ENCODE results near the gene SLC2A9.

SLC2A9 gene

DNA sequence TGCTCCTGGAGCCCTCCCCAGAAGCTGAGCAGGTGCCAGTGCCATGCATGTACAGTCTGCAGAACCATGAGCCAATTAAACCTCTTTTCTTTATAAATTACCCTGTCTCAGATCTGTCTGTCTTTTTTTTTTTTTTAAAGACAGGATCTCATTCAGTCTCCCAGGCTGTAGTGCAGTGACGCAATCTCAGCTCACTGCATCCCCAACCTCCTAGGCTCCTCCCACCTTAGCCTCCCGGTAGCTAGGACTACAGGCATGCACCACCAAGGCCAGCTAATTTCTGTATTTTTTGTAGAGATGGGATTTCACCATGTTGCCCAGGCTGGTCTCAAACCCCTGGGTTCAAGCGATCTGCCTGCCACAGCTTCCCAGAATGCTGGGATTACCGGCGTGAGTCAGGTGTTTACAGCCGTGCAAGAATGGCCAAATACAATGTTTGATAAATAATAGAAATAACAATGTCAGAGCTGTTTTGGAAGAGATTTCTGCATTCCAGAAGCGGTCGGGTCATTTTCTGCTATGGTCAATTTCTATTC lies 68.8 kb downstream of the SLC2A9 start:
- no peak overlapping the region for H3K4me2 ChIP-seq (ENCODE audit: low read depth, low read length, poor library complexity, severe bottlenecking)
- no peaks in the 10 kb centered on the region for H3K36me3 ChIP-seq (ENCODE audit: insufficient read depth, low read length)
- H3K9ac ChIP-seq (ENCODE audit: low read depth, low read length, poor library complexity, severe bottlenecking), result no peak overlapping the region
- H3K79me2 ChIP-seq (ENCODE audit: insufficient read depth, low read length), result no peaks in the 10 kb centered on the region
- H3K27me3 ChIP-seq (ENCODE audit: insufficient read depth, low read length, poor library complexity, severe bottlenecking), result no peaks in the 10 kb centered on the region
- H2AFZ ChIP-seq (ENCODE audit: low read length), result no peak overlapping the region
- no peaks in the 10 kb centered on the region for H4K20me1 ChIP-seq (ENCODE audit: insufficient read depth, low read length, poor library complexity, severe bottlenecking)
- H3K9me2 ChIP-seq (replicated peaks; ENCODE audit: low read depth, low read length), result no peaks in the 10 kb centered on the region
- no peaks in the 10 kb centered on the region for H3K4me1 ChIP-seq (ENCODE audit: insufficient read depth, low read length, poor library complexity, severe bottlenecking)
- no peaks in the 10 kb centered on the region for H3K9me3 ChIP-seq (ENCODE audit: insufficient read depth, low read depth, low read length)
- TF ChIP-seq, protein P1, sequence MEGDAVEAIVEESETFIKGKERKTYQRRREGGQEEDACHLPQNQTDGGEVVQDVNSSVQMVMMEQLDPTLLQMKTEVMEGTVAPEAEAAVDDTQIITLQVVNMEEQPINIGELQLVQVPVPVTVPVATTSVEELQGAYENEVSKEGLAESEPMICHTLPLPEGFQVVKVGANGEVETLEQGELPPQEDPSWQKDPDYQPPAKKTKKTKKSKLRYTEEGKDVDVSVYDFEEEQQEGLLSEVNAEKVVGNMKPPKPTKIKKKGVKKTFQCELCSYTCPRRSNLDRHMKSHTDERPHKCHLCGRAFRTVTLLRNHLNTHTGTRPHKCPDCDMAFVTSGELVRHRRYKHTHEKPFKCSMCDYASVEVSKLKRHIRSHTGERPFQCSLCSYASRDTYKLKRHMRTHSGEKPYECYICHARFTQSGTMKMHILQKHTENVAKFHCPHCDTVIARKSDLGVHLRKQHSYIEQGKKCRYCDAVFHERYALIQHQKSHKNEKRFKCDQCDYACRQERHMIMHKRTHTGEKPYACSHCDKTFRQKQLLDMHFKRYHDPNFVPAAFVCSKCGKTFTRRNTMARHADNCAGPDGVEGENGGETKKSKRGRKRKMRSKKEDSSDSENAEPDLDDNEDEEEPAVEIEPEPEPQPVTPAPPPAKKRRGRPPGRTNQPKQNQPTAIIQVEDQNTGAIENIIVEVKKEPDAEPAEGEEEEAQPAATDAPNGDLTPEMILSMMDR (conservative IDR thresholded peaks at IDR 0.05; ENCODE audit: low read length), result no peak
- no peak for TF ChIP-seq EZH2phosphoT487 (IDR thresholded peaks at IDR 0.05; ENCODE audit: borderline replicate concordance)
- H3K4me3 ChIP-seq (ENCODE audit: low read length, poor library complexity, severe bottlenecking), result no peak overlapping the region
- no peaks in the 10 kb centered on the region for H3F3A ChIP-seq (ENCODE audit: low read depth)

DNA sequence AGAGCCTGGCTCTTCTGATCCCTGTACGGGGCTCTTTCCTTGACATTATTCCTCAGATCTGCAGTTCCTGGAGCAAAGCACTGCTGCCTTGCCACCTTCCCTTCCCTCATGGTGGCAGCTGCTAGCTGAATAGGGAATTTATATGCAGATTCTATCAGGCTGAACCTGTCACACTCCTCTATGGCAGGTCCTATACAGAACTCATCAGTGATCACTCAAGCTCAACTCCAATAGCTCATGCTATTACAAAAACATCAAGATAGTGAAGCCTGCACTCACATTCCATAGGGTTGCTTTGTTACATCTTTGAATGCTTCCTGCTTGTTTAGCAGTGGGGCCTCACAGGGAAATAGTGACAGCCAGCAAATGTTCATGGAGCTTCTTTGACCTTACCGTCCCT lies 71.7 kb downstream of the SLC2A9 start:
- no peak overlapping the region for H3K4me3 ChIP-seq (ENCODE audit: low read length, poor library complexity, severe bottlenecking)
- no peaks in the 10 kb centered on the region for H3K27me3 ChIP-seq (ENCODE audit: insufficient read depth, low read length, poor library complexity, severe bottlenecking)
- H3F3A ChIP-seq (ENCODE audit: low read depth), result no peaks in the 10 kb centered on the region
- no peaks in the 10 kb centered on the region for H3K9me3 ChIP-seq (ENCODE audit: insufficient read depth, low read depth, low read length)
- H3K36me3 ChIP-seq (ENCODE audit: insufficient read depth, low read length), result no peaks in the 10 kb centered on the region
- H2AFZ ChIP-seq (ENCODE audit: low read length), result no peak overlapping the region
- TF ChIP-seq, protein P1 (conservative IDR thresholded peaks at IDR 0.05; ENCODE audit: low read length), result no peak
- no peak for TF ChIP-seq EZH2phosphoT487 (IDR thresholded peaks at IDR 0.05; ENCODE audit: borderline replicate concordance)
- no peaks in the 10 kb centered on the region for H3K4me1 ChIP-seq (ENCODE audit: insufficient read depth, low read length, poor library complexity, severe bottlenecking)
- no peak overlapping the region for H3K9ac ChIP-seq (ENCODE audit: low read depth, low read length, poor library complexity, severe bottlenecking)
- H3K79me2 ChIP-seq (ENCODE audit: insufficient read depth, low read length), result no peaks in the 10 kb centered on the region
- H3K9me2 ChIP-seq (replicated peaks; ENCODE audit: low read depth, low read length), result no peaks in the 10 kb centered on the region
- H3K4me2 ChIP-seq (ENCODE audit: low read depth, low read length, poor library complexity, severe bottlenecking), result no peak overlapping the region
- no peaks in the 10 kb centered on the region for H4K20me1 ChIP-seq (ENCODE audit: insufficient read depth, low read length, poor library complexity, severe bottlenecking)

DNA sequence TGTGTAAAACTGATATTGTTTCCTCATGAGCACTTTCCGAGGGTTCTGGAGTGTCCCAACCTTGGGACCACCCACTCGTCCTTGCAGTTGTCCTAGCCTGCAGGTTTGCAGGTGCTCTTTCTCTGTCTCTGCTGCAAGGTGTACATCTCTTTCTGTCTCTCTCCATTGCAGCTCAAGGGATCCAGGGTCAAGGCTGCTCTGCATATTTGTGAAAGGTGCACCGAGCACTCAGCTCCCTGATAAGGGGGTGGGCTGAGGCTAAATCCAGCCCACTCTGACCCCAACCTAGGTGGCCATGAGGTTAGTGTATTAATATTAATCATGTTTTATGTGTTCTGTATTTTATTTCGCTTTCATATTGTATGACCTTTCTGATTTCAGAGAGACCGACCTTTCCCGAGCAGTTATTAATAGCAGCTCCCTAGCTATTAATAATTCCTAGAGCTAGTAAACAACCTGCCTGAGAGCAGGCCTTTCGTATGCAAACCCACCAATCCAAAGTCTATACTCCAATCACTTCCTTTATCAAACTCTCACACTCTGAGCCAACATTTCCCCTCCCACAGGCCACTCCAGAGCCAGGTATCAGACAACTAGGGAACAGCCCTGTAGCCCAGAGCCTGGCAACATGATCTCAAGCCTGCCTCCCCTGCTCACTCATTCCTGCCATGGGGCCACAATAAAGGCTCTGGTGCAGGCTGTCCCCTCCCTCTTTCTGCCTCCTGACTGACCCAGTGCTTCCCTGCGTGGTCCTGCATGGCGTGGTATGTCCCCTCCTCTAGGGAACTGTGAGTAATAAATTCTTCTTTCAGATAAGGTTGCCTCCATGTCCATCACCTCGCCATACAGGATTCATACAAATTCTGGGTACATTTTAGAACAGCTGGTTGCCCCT lies 73.9 kb downstream of the SLC2A9 start:
- Histone ChIP-seq H3K4me2 (ENCODE audit: low read depth, low read length, poor library complexity, severe bottlenecking) (no peak overlapping the region), H2AFZ (ENCODE audit: low read length) (no peak overlapping the region), H3K4me3 (ENCODE audit: low read length, poor library complexity, severe bottlenecking) (no peak overlapping the region), H3K9me3 (ENCODE audit: insufficient read depth, low read depth, low read length) (no peaks in the 10 kb centered on the region), H3K4me1 (ENCODE audit: insufficient read depth, low read length, poor library complexity, severe bottlenecking) (no peaks in the 10 kb centered on the region), H3K27me3 (ENCODE audit: insufficient read depth, low read length, poor library complexity, severe bottlenecking) (no peaks in the 10 kb centered on the region), H3K79me2 (ENCODE audit: insufficient read depth, low read length) (no peaks in the 10 kb centered on the region), H4K20me1 (ENCODE audit: insufficient read depth, low read length, poor library complexity, severe bottlenecking) (no peaks in the 10 kb centered on the region), H3K36me3 (ENCODE audit: insufficient read depth, low read length) (no peaks in the 10 kb centered on the region), H3F3A (ENCODE audit: low read depth) (no peaks in the 10 kb centered on the region), H3K9ac (ENCODE audit: low read depth, low read length, poor library complexity, severe bottlenecking) (no peak overlapping the region), H3K9me2 (replicated peaks; ENCODE audit: low read depth, low read length) (no peaks in the 10 kb centered on the region)
- TF ChIP-seq EZH2phosphoT487 (IDR thresholded peaks at IDR 0.05; ENCODE audit: borderline replicate concordance), result no peak
- TF ChIP-seq, protein P1 (conservative IDR thresholded peaks at IDR 0.05; ENCODE audit: low read length), result no peak

Measured in Loucy (cell line).